ENCODE results near the gene ANXA11.
"Not testable (repeated sequence)": the region's sequence is repeated elsewhere in the genome, so short reads cannot be mapped to it uniquely, and the experiment has no call there.

The ANXA11 gene

GRCh38 chr10:80202934-80203834 lies 2.2 kb downstream of the ANXA11 start:
- H3K4me2 ChIP-seq (ENCODE audit: low read length) = peak overlapping the region; percentile 89
- H3K9me2 ChIP-seq (replicated peaks; ENCODE audit: control insufficient read depth, low read length) = no peaks in the 10 kb centered on the region
- TF ChIP-seq, protein P1, sequence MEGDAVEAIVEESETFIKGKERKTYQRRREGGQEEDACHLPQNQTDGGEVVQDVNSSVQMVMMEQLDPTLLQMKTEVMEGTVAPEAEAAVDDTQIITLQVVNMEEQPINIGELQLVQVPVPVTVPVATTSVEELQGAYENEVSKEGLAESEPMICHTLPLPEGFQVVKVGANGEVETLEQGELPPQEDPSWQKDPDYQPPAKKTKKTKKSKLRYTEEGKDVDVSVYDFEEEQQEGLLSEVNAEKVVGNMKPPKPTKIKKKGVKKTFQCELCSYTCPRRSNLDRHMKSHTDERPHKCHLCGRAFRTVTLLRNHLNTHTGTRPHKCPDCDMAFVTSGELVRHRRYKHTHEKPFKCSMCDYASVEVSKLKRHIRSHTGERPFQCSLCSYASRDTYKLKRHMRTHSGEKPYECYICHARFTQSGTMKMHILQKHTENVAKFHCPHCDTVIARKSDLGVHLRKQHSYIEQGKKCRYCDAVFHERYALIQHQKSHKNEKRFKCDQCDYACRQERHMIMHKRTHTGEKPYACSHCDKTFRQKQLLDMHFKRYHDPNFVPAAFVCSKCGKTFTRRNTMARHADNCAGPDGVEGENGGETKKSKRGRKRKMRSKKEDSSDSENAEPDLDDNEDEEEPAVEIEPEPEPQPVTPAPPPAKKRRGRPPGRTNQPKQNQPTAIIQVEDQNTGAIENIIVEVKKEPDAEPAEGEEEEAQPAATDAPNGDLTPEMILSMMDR (IDR thresholded peaks at IDR 0.05; ENCODE audit: low read depth, low read length, poor library complexity, severe bottlenecking) = peak; percentile 79
- TF ChIP-seq EZH2phosphoT487 (IDR thresholded peaks at IDR 0.05; ENCODE audit: borderline replicate concordance, low read length) = no peak
- H3K9me3 ChIP-seq (ENCODE audit: control insufficient read depth, insufficient read depth, low read length) = no peaks in the 10 kb centered on the region
- H4K20me1 ChIP-seq (ENCODE audit: control insufficient read depth, insufficient read depth, low read depth, low read length) = peaks cover 5% of the 10 kb centered on the region
- H3K27ac ChIP-seq (ENCODE audit: low read depth, low read length) = peak overlapping the region; percentile 11; the same call in 1 of the 2 replicates
- peaks cover 19% of the 10 kb centered on the region for H3K36me3 ChIP-seq (ENCODE audit: control insufficient read depth, low read length)
- 0 out of 2 replicates have a peak, but pooled peaks cover 4% of the 10 kb centered on the region for H3F3A ChIP-seq (ENCODE audit: control insufficient read depth, insufficient read depth)
- peaks cover 71% of the 10 kb centered on the region for H3K79me2 ChIP-seq (ENCODE audit: control insufficient read depth, low read length)
- H3K4me1 ChIP-seq (ENCODE audit: control insufficient read depth, low read length) = peaks cover 35% of the 10 kb centered on the region
- no peaks in the 10 kb centered on the region for H3K27me3 ChIP-seq (ENCODE audit: control insufficient read depth, low read length)
- H3K4me3 ChIP-seq (ENCODE audit: low read length) = peak overlapping the region; percentile 86

DNA sequence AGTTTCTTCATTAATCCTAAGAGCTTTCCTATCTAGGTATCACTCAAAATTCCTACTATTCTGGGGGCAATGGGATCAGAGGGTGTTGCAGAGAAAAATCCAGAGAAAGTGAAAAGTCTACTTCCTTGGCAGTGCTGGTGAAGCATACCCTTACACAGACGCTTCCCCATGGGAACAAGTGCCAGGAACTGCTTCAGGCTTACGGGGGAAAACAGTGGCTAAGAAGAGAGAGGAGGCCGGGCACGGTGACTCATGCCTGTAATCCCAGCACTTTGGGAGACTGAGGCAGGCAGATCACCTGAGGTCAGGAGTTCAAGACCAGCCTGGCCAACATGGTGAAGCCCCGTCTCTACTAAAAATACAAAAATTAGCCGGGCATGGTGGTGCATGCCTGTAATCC lies 2.8 kb downstream of the ANXA11 start:
- not testable (repeated sequence) for H3K27ac ChIP-seq (ENCODE audit: low read depth, low read length); H3K4me3 ChIP-seq (ENCODE audit: low read length); H4K20me1 ChIP-seq (ENCODE audit: control insufficient read depth, insufficient read depth, low read depth, low read length); H3K9me3 ChIP-seq (ENCODE audit: control insufficient read depth, insufficient read depth, low read length); H3F3A ChIP-seq (ENCODE audit: control insufficient read depth, insufficient read depth); H3K27me3 ChIP-seq (ENCODE audit: control insufficient read depth, low read length); H3K9me2 ChIP-seq (replicated peaks; ENCODE audit: control insufficient read depth, low read length)
- H3K36me3 ChIP-seq (ENCODE audit: control insufficient read depth, low read length) = peaks cover 19% of the 10 kb centered on the region
- peaks cover 35% of the 10 kb centered on the region for H3K4me1 ChIP-seq (ENCODE audit: control insufficient read depth, low read length)
- peaks cover 78% of the 10 kb centered on the region for H3K79me2 ChIP-seq (ENCODE audit: control insufficient read depth, low read length)
- peak overlapping the region; percentile 89 for H3K4me2 ChIP-seq (ENCODE audit: low read length)

DNA sequence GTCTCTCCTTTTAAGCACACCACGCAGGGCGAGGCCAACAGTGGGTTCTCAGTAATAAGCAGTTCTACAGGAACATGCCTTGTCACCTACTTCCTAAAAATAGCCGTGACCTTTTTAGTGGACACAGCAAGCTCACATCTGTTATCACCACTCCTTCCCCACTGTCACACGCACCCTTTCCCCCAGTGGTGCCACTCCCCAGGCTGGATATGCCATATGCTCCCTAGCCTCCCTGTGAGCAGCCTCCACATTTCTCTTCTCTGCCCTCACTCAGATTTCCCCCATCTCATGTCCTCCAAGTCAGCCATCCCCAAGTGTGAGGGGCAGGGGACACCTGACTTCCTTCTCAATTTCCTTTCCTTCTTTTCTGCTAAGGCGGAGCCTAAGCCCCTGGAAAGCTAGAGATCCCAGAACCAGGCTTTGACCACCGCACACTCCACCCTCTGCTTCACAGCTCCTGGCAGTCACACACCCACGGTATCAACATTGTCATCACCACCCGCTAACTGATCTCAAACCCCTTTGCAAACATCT lies 3.7 kb downstream of the ANXA11 start:
- H3K4me1 ChIP-seq (ENCODE audit: control insufficient read depth, low read length) = peaks cover 38% of the 10 kb centered on the region
- no peaks in the 10 kb centered on the region for H3K9me3 ChIP-seq (ENCODE audit: control insufficient read depth, insufficient read depth, low read length)
- H3K79me2 ChIP-seq (ENCODE audit: control insufficient read depth, low read length) = peaks cover 86% of the 10 kb centered on the region
- H3F3A ChIP-seq (ENCODE audit: control insufficient read depth, insufficient read depth) = 0 out of 2 replicates have a peak, but pooled peaks cover 4% of the 10 kb centered on the region
- no peaks in the 10 kb centered on the region for H3K27me3 ChIP-seq (ENCODE audit: control insufficient read depth, low read length)
- peaks cover 5% of the 10 kb centered on the region for H4K20me1 ChIP-seq (ENCODE audit: control insufficient read depth, insufficient read depth, low read depth, low read length)
- no peaks in the 10 kb centered on the region for H3K9me2 ChIP-seq (replicated peaks; ENCODE audit: control insufficient read depth, low read length)
- H3K4me2 ChIP-seq (ENCODE audit: low read length) = no peak overlapping the region
- no peak overlapping the region for H3K4me3 ChIP-seq (ENCODE audit: low read length)
- TF ChIP-seq, protein P1 (IDR thresholded peaks at IDR 0.05; ENCODE audit: low read depth, low read length, poor library complexity, severe bottlenecking) = no peak
- TF ChIP-seq EZH2phosphoT487 (IDR thresholded peaks at IDR 0.05; ENCODE audit: borderline replicate concordance, low read length) = no peak
- peaks cover 21% of the 10 kb centered on the region for H3K36me3 ChIP-seq (ENCODE audit: control insufficient read depth, low read length)
- no peak overlapping the region for H3K27ac ChIP-seq (ENCODE audit: low read depth, low read length)

GRCh38 chr10:80200687-80201086 lies 4.7 kb downstream of the ANXA11 start:
- Histone ChIP-seq H3F3A (ENCODE audit: control insufficient read depth, insufficient read depth) (no peaks in the 10 kb centered on the region), H3K4me2 (ENCODE audit: low read length) (no peak overlapping the region), H3K27ac (ENCODE audit: low read depth, low read length) (no peak overlapping the region), H3K9me3 (ENCODE audit: control insufficient read depth, insufficient read depth, low read length) (no peaks in the 10 kb centered on the region), H3K36me3 (ENCODE audit: control insufficient read depth, low read length) (peaks cover 30% of the 10 kb centered on the region), H3K9me2 (replicated peaks; ENCODE audit: control insufficient read depth, low read length) (no peaks in the 10 kb centered on the region), H3K79me2 (ENCODE audit: control insufficient read depth, low read length) (peaks cover 96% of the 10 kb centered on the region), H3K4me1 (ENCODE audit: control insufficient read depth, low read length) (peaks cover 37% of the 10 kb centered on the region), H3K4me3 (ENCODE audit: low read length) (no peak overlapping the region), H4K20me1 (ENCODE audit: control insufficient read depth, insufficient read depth, low read depth, low read length) (peaks cover 5% of the 10 kb centered on the region), H3K27me3 (ENCODE audit: control insufficient read depth, low read length) (no peaks in the 10 kb centered on the region)
- TF ChIP-seq, protein P1 (IDR thresholded peaks at IDR 0.05; ENCODE audit: low read depth, low read length, poor library complexity, severe bottlenecking) = no peak
- TF ChIP-seq EZH2phosphoT487 (IDR thresholded peaks at IDR 0.05; ENCODE audit: borderline replicate concordance, low read length) = no peak

Measured in DOHH2 (cell line).